ENCODE data around the gene COX6B1. TPM values are rescaled to one million over a fixed set of nuclear protein-coding genes. Genes with fewer than 3 reads are reported as not detected.

Gene COX6B1
- total RNA-seq, 1 donor from 2014 or later = 575 TPM

DNA sequence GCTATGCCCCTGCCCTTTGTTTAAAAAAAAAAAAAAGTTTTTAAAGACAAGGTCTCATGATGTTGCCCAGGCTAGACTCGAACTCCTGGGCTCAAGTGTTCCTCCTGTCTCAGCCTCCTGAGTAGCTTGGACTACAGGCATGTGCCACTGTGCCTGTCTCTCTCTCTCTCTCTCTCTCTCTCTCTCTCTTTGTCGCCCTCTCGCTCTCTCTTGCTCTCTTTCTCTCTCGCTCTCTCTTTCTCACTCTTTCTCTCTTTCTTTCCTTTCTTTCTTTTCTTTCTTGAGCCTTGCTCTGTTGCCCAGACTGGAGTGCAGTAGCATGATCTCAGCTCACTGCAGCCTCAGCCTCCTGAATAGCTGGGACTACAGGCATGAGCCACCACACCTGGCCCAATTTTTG is 7.5 kb downstream of the COX6B1 start:
- no peak for DNase-seq (ENCODE audit: low read depth)
- TF ChIP-seq CTCF (conservative IDR thresholded peaks at IDR 0.05; ENCODE audit: low read depth, low read length) = no peak
- no peak overlapping the region for H3K4me3 ChIP-seq (ENCODE audit: low read depth, low read length)

DNA sequence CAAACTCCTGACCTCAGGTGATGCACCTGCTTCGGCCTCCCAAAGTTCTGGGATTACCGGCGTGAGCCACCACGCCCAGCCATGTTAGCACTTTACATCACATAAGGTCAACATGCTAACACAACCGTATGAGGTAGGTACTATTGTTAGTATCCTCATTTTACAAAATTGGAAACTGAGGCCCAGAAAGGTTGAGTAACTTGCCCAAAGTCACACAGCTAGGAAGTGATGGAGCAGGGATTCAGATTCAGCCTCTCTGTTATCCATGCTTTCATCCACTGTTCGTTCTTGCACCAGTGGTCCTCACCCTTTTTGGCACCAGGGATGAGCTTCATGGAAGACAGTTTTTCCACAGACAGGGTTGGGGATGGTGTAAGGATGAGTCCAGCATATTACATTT is 8.6 kb downstream of the COX6B1 start:
- H3K4me3 ChIP-seq (ENCODE audit: low read depth, low read length) = no peak overlapping the region

DNA sequence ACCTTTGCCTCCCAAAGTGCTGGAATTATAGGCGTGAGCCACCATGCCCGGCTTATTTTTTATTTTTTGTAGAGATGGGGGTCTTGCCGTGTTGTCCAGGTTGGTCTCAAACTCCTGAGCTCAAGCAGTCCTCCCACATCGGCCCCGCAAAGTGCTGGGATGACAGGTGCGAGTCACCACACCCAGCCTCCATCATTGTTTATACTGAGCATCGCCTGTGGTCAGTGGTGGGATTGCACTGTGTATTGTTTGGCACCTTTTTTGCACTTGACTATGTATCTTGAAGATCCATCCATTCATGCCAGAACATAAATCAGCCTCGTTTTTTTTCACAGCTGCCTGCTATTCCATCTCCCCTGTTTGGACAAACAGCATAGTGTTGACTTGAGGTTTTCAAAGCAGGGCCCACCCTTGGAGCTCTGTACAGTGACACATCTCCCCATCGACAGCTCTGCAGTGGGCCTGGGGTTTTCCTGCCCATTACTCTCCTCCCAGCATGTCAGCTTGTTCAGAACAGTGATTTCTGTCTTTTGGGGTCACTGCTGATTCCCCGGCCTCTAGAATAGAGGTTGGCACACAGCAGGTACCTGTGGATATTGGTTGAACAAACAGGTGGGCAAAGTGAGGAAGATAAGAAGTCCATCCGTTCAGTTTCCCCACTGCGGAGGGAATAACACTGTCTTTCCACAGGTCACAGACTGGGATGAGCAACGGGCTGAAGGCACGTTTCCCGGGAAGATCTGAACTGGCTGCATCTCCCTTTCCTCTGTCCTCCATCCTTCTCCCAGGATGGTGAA is 10.0 kb downstream of the COX6B1 start:
- no peak overlapping the region for H3K4me3 ChIP-seq (ENCODE audit: low read depth, low read length)
- DNase-seq (ENCODE audit: low read depth) = no peak

More for the DNA sequence above, 8.6 kb downstream of the COX6B1 start:
- DNase-seq (ENCODE audit: low read depth) = no peak
- TF ChIP-seq CTCF (conservative IDR thresholded peaks at IDR 0.05; ENCODE audit: low read depth, low read length) = no peak

DNA sequence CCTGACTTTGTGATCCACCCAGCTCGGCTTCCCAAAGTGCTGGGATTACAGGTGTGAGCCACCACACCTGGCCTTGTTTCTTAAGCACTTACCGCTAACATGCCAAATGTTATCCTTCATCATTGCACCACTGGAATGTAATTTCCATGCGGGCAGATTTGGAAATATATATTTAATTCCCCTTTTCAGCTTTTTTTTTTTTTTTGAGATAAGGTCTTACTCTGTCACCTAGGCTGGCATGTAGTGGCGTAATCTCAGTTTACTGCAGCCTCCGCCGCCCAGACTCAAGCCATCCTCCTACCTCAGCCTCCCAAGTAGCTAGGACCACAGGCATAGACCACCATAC is 13.8 kb downstream of the COX6B1 start:
- no peak for DNase-seq (ENCODE audit: low read depth)
- H3K4me3 ChIP-seq (ENCODE audit: low read depth, low read length) = no peak overlapping the region
- no peak for TF ChIP-seq CTCF (conservative IDR thresholded peaks at IDR 0.05; ENCODE audit: low read depth, low read length)

More for the DNA sequence above, 10.0 kb downstream of the COX6B1 start:
- TF ChIP-seq CTCF (conservative IDR thresholded peaks at IDR 0.05; ENCODE audit: low read depth, low read length) = peak; percentile 25

DNA sequence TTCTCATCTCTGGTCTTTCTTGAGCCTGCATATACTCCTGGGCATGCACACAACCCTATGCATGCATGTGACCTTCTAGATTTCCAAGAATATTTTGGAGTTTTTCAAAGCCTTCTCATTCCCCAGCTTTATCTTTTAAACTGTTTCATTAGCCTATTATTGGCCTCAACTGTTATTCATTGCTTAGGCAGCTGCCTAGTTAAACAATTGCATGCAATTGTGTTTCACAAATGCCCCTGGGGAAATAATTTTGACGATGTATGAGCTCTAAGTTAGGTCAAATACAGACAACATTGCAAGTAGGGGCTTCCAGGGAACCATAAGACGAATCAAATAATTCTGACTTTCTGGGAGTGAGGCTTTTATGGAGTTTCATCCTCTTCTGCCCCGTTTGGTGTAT is 15.9 kb downstream of the COX6B1 start:
- DNase-seq (ENCODE audit: low read depth) = no peak
- H3K4me3 ChIP-seq (ENCODE audit: low read depth, low read length) = no peak overlapping the region
- TF ChIP-seq CTCF (conservative IDR thresholded peaks at IDR 0.05; ENCODE audit: low read depth, low read length) = no peak

DNA sequence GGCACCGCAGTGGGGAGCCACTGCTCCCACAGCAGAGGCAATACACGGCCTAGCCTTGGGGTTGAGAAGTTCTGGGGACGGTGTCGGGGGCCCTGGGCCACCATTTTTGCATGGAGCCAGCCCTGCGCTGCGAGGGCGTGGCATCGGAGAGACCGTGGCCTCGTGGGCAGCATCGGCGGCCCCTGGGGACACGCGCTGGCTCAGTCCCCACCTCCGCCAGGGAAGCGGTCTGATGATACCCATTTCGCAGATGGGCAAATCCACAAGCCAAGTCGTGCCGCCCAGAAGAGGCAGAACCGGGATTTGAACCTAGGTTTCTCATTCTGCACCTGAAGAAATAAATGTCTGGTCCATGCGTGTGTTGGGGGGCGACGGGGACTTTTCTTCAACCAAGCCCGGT is 17.0 kb downstream of the COX6B1 start:
- TF ChIP-seq CTCF (conservative IDR thresholded peaks at IDR 0.05; ENCODE audit: low read depth, low read length) = no peak
- no peak for DNase-seq (ENCODE audit: low read depth)
- no peak overlapping the region for H3K4me3 ChIP-seq (ENCODE audit: low read depth, low read length)

GRCh38 chr19:35665604-35666003 is 17.5 kb downstream of the COX6B1 start:
- DNase-seq (ENCODE audit: low read depth) = no peak
- H3K4me3 ChIP-seq (ENCODE audit: low read depth, low read length) = no peak overlapping the region
- TF ChIP-seq CTCF (conservative IDR thresholded peaks at IDR 0.05; ENCODE audit: low read depth, low read length) = no peak

Measured in epithelial cell of proximal tubule (primary cell).